H1 (cell line): ENCODE results near the gene EIF4E2.

Experiments used
- BRCA1 ChIP-seq: IDR thresholded peaks from 2 replicates; pipeline ENCODE4 v1.6.1; 2012; ENCODE audit warnings: low read depth, low read length, improper control_type of control experiment
- CTCF ChIP-seq, 3 experiments: IDR thresholded peaks; 1 replicate in 2 of 3; 2 replicates in 1 of 3; pipeline versions ENCODE4 v1.5.1 to v1.6.1; 2011; ENCODE audit warnings: low read length in 3 of 3, mild to moderate bottlenecking in 3 of 3, inconsistent platforms in 2 of 3, low read depth in 1 of 3, moderate library complexity in 1 of 3; ENCODE audit not compliant: insufficient read depth in 1 of 3; ENCODE audit errors: control extremely low read depth in 1 of 3

DNA sequence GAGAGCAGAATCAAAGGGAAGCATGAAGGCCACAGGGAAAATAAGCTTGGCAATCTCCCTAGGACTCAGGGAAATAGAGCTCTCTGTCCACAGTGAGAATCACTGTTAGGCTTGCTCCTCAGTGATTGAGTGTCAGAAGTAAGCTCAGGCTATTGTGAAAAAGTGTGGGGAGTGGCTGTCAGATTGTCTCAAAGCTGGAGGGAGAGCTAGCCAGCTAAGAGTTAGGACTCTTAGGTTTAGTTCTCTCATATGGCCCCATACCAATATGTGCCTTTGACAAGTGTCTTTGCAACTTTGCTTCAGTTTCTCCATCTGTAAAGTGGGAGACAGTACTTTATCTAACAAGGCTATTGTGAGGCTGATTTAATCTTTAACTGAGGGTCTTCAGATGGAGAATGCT is 17.2 kb downstream of the EIF4E2 start:
- no peak for TF ChIP-seq CTCF (IDR thresholded peaks at IDR 0.05; ENCODE audit: control extremely low read depth in 1 of 3, insufficient read depth in 1 of 3, low read depth in 1 of 3, low read length in 3 of 3)
- no peak for TF ChIP-seq BRCA1
